Measurements from ENCODE around the gene EFHB.
"Not testable (repeated sequence)": the region's sequence is repeated elsewhere in the genome, so short reads cannot be mapped to it uniquely, and the experiment has no call there.

The EFHB gene

DNA sequence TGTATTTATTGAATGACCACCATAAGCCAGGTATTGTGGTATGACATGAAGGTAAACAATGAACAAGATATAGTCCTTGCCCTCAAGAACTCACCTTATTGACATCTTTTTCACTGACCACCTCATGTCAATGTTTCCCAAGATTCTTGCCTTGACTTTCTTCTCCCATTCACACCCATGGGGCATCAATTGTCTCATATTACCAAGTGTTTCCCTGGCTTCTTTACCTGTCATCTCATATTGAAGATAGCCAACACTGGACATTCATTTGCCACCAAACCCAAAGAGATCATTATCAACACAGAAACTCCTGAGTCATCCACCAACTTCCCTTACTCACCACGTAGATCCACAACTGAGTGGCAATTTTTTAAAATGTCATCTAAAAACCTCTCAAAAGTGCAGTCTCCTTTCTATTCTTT, 2.2 kb downstream of the EFHB start:
- peak; percentile 2 for DNase-seq (ENCODE audit: low spot score)

DNA sequence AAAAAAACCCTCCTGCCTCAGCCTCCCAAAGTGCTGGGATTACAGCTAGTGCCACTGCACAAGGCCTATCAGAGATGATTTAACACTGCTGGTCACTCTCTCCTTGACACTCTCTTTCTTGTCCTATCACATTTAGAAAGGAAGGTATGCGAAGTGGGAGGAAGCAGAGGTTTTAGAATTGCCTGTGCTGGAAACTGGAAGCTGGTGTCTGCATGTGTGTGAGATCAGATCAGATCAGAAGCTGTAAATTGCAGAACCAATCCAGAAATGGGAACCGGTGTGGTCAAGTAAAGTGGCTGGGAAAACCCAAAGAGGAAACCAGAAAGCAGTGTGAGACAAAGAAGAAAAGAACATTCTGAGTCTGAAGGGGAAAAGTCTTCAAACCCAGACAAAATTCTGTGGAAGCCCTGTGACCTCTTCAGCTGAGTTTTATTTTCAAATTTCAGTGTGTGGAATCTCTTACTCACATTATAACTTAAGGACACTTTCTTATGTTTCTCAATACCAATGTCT, 2.8 kb downstream of the EFHB start:
- peak; percentile 55 for DNase-seq (ENCODE audit: low spot score)

DNA sequence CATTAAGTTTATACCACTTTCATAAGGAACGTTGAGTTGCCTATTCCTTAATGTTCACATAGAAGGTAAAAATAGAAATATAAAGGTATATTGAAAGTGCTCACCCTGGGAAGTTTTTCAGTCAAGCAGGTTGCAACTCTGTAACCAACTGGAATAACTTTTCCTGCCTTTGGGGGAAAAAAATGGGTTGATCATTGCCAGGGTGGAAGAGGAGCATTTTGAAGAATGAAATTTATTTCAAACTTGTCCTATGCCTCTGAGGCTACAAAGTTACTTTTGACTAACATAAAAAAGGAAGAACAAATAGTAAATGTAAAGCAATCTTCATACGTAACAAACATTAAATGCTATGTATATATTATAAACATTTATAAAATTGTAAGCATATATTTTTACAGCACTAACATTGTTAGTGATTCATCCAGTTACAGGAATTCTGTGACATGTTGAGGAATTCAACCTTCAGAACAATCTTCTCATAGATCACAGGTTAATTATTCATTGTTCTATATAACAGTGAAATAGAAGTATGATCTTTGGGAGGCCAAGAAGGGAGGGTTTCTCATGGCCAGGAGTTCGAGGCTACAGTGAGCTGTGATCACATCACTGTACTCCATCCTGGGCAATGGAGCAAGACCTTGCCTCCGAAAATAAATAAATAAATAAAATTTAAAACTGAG, 13.5 kb downstream of the EFHB start:
- no peak for DNase-seq (ENCODE audit: low spot score)

DNA sequence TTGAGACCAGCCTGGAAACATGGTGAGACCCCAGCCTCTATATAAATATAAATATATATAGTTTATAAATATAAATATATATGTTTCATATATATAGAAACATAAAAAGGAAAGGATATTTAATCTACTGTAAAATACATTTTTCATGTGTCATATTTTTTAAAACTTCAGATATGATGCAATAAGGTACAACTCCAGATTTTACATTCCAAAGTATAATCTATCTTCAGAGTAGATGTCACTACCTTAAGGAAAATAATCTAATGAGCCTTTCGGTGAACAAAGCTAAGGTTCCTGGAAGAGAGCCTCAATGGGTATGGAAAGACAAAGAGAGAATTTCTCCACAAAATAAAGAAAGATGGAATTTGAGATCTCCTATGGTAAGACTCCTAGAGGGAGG, 16.9 kb downstream of the EFHB start:
- DNase-seq (ENCODE audit: low spot score), result no peak

DNA sequence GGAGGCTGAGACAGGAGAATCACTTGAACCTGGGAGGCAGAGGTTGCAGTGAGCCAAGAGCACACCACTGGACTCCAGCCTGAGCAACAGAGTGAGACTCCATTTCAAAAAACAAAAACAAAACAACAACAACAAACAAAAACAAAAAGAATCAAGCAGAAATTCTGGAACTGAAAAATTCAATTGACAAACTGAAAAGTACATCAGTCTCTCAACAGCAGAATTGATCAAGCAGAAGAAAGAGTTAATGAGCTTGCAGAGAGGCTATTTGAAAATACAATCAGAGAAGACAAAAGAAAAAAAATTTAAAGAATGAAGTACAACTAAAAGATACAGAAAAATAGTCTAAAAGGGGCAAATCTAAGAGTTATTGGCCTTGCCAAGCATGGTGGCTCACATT, 22.6 kb downstream of the EFHB start:
- no peak for DNase-seq (ENCODE audit: low spot score)

DNA sequence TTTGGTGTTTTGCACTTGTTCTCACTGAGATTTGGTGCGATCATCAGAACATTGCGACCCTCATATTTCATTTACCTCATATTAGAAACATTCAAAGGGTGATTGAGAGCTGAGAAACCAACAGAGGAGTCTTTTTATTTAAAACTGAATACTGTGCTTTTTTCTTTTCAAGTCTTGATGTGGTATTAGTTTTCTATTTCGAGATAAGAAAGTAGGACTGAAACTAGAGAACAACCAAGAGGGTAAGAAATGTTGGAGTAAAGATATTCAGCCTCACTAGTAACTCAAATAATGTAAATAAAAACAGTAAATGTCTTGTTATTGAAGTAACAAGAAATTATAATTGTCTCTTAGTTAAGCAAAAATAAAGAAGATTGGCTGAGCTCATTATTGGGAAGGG, 26.5 kb downstream of the EFHB start:
- no peak for DNase-seq (ENCODE audit: low spot score)

DNA sequence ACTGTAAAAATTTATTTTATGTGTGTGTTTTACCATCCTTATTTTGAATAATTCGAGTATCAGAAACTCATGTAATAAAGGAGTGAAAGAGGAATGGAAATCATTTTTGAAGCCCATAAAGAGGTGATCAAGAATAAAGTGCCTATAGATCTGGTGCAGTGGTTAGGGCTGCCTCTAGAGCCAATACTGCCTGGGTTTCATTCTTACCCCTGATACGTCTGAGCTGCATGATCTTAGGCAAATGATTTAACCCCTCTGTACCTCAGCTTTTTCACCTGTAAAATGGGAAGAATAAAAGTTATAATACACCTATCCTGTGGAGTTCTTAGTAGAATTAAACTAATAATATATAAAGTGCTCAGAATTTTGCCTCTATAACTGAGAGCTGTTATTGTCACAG, 30.4 kb downstream of the EFHB start:
- DNase-seq (ENCODE audit: low spot score), result no peak

DNA sequence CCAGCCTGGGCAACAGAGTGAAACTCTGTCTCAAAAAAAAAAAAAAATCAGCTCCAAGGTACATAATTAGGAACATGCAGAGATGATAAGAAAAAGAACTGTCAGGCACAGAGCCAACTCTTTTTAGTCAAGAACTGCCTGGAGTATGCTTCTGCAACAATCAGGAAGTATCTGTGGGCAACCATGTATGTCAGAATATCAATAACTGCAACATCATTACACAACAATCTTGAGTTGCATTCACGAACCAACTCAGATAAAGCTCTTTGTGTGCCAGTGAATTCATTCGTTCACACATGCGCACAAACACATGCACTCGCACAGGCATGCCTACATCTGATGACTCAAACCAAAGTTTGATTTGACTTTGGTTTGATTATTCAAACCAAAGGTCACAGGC, 32.1 kb downstream of the EFHB start:
- DNase-seq (ENCODE audit: low spot score), result no peak

DNA sequence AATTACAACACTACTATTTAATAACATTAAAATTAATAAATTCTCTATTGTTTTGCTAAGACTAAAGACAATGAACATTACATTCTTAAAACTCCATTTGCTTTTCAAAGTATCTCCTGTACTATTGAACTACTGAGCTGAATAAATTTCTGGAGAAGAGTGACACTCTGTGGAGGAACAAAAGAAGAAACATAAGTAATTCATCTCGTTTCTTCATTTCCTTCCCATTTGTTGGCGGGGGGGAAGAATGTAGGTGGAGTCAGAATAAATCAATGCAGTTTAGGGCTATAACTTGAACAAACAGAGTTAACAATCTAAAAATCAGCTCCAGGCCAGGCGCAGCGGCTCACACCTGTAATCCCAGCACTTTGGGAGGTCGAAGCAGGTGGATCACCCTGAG, 32.7 kb downstream of the EFHB start:
- DNase-seq (ENCODE audit: low spot score), result no peak

DNA sequence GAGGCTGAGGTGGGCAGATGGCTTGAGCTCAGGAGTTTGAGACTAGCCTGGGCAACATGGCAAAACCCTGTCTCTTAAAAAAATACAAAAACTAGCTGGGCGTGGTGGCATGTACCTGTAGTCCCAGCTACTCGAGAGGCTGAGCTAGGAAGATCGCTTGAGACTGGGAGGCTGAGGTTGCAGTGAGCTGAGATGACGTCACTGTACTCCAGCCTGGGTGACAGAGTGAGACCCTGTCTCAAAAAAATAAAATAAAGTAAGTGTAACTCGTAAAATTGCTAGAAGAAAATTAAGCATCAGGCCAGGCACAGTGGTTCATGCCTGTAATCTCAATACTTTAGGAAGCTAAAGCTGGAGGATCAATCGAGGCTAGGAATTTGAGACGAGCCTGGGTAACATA, 34.2 kb downstream of the EFHB start:
- not testable (repeated sequence) for DNase-seq (ENCODE audit: low spot score)

DNA sequence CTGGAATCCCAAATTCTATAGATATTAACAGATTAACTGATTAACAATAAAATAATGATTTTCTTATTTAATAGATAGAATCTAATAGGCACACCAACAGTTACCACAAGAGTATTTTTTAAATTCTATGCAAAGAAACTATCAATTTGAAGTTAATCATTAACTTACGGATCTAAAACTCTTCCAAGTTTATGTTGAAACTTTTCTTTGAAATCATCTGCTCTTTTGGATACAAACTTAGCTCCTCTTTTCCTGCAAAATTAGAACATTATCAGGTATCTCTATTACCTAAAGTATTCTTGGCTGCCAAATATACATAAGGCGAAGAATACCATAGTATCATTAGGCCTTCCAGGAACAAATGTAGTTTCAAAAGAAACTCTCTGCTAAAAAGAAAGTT, 34.8 kb downstream of the EFHB start:
- DNase-seq (ENCODE audit: low spot score), result no peak

DNA sequence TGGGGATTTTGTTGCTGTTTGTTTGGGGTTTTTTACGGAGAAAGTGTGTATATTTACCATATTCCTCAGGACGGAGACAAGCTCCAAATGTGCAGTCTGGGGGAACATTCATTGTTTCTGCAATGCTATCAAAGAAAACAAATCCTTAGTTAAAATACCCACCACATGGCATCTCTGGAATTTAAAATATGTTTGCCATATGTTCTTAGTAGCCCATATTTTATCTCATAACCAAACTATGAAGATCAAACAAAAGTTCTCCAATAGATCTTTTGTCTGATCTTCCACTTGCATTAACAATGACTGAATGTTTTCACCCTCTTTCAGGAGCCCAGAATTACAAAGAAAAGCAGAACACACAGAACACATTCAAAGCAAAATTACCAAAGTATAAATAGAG, 35.3 kb downstream of the EFHB start:
- no peak for DNase-seq (ENCODE audit: low spot score)

DNA sequence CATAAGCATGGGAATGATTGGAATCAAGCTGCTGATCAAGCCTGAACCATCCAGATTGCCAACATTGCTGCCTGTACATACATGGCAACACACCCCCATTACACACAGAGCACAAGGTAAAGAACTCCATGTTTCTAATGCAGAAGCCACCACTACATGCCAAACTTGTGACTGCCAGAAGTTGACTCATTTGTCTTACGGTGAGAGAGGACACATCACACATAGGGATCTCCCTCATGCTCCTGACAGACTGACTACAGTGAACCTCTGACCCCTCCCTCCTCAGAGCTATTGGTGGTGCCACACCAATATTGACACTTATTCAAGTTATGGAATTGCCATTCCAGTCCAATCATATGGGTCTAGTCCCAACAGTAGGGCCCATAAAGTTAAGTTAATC, 42.3 kb downstream of the EFHB start:
- DNase-seq (ENCODE audit: low spot score), result no peak

DNA sequence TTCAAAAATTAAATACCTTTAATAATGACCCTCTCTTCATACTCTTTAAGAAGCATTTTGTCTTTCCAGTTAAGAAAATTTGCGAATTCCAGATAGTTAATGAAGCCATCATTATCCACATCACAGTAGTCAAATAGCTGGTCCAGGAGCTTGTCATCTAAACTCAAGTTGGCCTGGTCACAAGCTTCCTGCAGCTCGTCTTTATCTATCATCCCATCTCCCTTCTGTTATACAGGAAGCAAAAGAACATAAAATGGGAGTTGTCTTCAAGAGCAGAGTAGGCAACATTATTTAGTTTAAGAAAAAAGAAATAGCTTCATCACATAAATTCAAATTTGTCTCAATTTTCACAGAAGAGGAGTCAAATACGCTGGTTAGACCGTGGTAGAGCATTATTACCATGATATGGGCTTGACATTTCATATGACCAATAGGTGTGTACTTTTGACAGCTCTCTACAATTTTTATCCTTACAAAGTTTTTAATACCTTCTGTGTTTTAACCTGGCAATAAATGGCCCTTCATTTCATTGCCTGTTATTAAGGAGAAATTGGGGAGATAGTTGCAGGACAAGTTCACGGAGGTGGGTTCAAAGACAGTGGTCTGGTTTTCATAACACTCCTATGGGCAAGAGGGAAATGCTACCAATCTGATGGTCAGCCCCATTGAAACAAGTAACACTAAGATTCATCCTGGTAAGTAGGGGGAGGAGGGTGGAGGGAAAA, 45.4 kb downstream of the EFHB start:
- no peak for DNase-seq (ENCODE audit: low spot score)

DNA sequence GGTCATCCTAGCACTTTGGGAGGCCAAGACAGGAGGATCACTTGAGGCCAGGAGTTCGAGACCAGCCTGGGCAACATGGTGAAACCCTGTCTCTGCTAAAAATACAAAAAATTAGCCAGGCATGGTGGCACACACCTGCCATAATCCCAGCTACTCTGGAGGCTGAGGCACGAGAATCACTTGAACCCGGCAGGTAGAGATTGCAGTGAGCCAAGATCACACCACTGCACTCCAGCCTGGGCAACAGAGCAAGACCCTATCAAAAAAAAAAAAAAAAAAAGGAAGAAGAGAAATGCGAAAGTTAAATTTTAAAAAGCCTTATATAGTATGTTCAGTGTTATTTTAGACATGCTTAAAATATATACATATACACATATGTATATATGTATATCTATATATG, 46.9 kb downstream of the EFHB start:
- DNase-seq (ENCODE audit: low spot score), result not testable (repeated sequence)

DNA sequence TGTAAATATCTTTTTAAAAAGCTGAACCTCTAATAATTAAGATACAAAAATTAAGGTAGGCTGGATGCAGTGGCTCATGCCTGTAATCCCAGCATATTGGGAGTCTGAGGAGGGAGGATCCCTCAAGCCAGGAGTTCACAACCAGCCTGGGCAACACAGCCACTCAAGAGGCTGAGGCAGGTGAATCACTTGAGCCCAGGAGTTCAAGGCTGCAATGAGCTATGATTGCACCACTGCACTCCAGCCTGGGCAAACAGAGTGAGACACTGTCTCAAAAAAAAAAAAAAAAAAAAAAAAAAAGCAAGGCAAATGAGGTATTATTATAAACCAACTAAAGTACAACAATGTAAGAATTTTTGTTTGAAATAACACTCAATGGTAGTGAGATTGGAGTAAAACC, 47.6 kb downstream of the EFHB start:
- DNase-seq (ENCODE audit: low spot score), result no peak

DNA sequence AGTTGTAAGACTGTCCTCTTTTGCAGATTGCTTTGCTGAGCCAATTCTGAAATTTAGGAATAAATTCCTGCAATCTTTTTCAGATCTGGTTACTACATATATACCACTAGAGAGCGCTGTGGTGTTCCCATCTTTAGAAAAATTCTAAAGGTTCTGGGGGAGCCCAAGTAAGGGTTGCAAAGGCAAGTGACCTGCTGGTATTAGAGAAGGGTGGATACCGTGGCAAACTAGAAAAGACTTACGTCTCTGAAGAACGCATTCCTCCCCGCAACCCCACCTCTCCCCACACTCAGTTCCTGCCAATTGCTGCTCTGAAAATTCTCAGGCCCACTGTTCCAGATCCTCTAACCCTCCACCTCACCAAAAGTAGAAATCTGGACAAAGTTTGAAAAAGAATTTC, 48.5 kb downstream of the EFHB start:
- peak; percentile 66 for DNase-seq (ENCODE audit: low spot score)

DNA sequence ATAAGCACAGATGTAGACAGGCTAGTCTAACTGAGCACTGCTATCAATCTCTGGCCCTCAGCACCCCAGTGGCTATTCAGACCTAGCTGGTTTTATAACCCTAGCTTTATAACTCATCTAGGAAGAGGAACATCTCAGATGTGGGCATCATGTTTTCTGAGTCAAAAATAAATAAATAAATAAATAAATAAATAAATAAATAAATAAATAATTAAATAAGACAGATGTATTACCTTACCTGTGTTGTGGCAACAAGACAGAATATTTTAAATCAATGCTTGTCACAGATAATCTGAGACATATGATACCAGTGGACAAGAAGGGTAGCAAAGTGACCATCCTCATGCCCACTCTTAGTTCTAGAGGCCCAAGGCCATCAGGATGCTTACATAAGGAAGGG, 52.2 kb downstream of the EFHB start:
- DNase-seq (ENCODE audit: low spot score), result no peak

DNA sequence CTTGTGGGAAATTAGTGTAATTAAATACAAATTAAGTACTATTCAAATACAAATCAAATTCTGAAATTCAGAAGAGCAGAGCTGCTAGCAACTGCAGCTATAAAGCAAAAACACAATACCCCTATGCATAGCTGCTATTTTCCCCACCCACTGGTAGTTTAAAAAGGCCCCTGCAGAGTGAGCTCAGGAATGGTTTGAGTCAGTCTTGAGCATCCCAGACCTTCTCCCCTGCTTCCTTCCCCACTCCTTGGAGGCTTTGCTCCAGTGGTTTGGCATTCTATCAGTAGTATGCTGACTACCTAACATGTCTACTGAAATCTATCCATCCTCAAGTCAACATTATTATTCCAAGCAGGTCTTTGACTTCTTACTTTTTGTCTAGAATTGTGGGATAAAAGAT, 53.0 kb downstream of the EFHB start:
- no peak for DNase-seq (ENCODE audit: low spot score)

DNA sequence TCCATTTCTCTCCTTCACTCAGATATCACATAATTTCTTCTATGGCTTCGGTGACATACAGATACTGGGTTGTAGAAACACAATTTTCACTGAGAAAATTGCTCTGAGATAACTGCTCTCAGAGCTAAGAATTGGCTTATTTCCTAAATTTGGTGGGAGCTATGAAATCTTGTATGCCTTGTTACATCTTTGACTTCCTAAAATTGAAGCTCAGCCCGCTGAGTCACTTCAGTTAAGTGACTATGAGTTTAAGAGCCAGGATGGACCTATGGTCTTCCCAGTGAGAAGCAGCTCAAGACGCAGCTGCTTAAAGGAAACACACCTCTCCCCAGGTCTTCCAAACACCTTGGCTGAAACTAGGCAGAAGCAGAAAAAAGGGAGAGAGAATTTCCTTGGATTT, 56.4 kb downstream of the EFHB start:
- no peak for DNase-seq (ENCODE audit: low spot score)

DNA sequence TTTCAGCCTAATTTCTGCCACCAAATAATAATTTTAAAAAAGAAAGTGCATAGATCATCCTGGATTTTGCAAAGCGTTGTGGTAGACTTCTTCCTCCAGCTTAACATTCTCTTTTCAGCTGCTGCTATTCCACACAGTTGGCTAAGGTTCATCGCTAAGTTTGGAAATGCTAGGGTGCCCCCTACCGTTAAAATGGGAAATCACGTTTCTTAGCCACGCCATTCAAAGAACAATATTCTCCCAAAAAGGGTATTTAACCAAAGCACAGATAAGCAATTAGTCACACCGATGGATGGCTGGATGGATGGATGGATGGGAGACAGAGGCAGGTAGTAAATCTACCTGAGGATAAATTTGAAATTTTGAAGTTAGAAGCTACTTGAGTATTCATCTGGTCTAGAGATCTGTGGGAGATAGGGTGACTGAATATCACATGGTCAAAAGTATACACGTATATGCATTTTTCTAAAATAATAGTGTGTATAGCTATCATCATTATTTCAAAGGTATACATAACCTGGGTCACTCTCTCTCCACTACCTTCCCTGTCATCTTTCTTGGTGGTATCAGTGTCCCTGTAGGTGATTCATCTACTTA, 67.2 kb downstream of the EFHB start:
- DNase-seq (ENCODE audit: low spot score), result peak; percentile 73

DNA sequence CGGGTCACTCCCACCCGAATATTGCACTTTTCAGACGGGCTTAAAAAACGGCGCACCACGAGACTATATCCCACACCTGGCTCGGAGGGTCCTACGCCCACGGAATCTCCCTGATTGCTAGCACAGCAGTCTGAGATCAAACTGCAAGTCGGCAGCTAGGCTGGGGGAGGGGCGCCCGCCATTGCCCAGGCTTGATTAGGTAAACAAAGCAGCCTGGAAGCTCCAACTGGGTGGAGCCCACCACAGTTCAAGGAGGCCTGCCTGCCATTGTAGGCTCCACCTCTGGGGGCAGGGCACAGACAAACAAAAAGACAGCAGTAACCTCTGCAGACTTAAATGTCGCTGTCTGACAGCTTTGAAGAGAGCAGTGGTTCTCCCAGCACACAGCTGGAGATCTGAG, 78.7 kb downstream of the EFHB start:
- not testable (repeated sequence) for DNase-seq (ENCODE audit: low spot score)

DNA sequence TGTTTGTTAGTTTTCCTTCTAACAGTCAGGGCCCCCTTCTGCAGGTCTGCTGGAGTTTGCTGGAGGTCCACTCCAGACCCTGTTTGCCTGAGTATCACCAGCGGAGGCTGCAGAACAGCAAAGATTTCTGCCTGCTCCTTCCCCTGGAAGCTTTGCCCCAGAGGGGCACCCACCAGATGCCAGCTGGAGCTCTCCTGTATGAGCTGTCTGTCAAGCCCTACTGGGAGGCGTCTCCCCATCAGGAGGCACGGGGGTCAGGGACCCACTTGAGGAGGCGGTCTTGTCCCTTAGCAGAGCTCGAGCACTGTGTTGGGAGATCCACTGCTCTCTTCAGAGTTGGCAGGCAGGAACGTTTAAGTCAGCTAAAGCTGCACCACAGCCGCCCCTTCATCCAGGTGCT, 87.4 kb downstream of the EFHB start:
- DNase-seq (ENCODE audit: low spot score), result not testable (repeated sequence)

All from globus pallidus (tissue), 1 donor.